8988T (cell line): ENCODE data around the gene ATOH8.

Experiments
- DNase-seq: peaks from one replicate; pipeline ENCODE4 v3.0.0; 2011

ATOH8 gene

GRCh38 chr2:85773692-85774091 is 19.9 kb downstream of the ATOH8 start:
- no peak for DNase-seq

GRCh38 chr2:85774126-85774978 is 20.6 kb downstream of the ATOH8 start:
- no peak for DNase-seq

GRCh38 chr2:85775406-85776381 is 21.9 kb downstream of the ATOH8 start:
- no peak for DNase-seq

GRCh38 chr2:85776672-85777071 is 22.9 kb downstream of the ATOH8 start:
- DNase-seq: no peak

- DNase-seq: no peak
These were observed 23.7 kb downstream of the ATOH8 start for GRCh38 chr2:85777441-85777861.

- DNase-seq: no peak
These were observed 25.0 kb downstream of the ATOH8 start for GRCh38 chr2:85778646-85779379.

- no peak for DNase-seq
These were observed 26.0 kb downstream of the ATOH8 start for GRCh38 chr2:85779641-85780315.

- DNase-seq: no peak
These were observed 26.7 kb downstream of the ATOH8 start for GRCh38 chr2:85780316-85781012.

- no peak for DNase-seq
These were observed 27.2 kb downstream of the ATOH8 start for GRCh38 chr2:85781013-85781332.

GRCh38 chr2:85783796-85784195 is 30.0 kb downstream of the ATOH8 start:
- no peak for DNase-seq

GRCh38 chr2:85784474-85784986 is 30.7 kb downstream of the ATOH8 start:
- no peak for DNase-seq

- DNase-seq: no peak
These were observed 31.4 kb downstream of the ATOH8 start for GRCh38 chr2:85785027-85785822.

GRCh38 chr2:85785871-85786270 is 32.1 kb downstream of the ATOH8 start:
- DNase-seq: no peak

GRCh38 chr2:85786444-85786843 is 32.7 kb downstream of the ATOH8 start:
- DNase-seq: no peak

GRCh38 chr2:85786865-85787264 is 33.1 kb downstream of the ATOH8 start:
- DNase-seq: no peak

GRCh38 chr2:85787282-85787980 is 33.6 kb downstream of the ATOH8 start:
- DNase-seq: no peak

GRCh38 chr2:85787981-85788340 is 34.2 kb downstream of the ATOH8 start:
- DNase-seq: no peak

- no peak for DNase-seq
These were observed 34.8 kb downstream of the ATOH8 start for GRCh38 chr2:85788603-85789002.

GRCh38 chr2:85789271-85789670 is 35.5 kb downstream of the ATOH8 start:
- DNase-seq: no peak

GRCh38 chr2:85790032-85790431 is 36.2 kb downstream of the ATOH8 start:
- no peak for DNase-seq
